ENCODE results near the gene KIAA0930. TPM values are rescaled to one million over a fixed set of nuclear protein-coding genes. Genes with fewer than 3 reads are reported as not detected.

The KIAA0930 gene
- total RNA-seq (21.3 TPM), polyA plus RNA-seq (1 to 10 TPM in 2 of 4 donors, under 1 TPM in 2; 0.70 to 2.4 (median 1.4) TPM)

DNA sequence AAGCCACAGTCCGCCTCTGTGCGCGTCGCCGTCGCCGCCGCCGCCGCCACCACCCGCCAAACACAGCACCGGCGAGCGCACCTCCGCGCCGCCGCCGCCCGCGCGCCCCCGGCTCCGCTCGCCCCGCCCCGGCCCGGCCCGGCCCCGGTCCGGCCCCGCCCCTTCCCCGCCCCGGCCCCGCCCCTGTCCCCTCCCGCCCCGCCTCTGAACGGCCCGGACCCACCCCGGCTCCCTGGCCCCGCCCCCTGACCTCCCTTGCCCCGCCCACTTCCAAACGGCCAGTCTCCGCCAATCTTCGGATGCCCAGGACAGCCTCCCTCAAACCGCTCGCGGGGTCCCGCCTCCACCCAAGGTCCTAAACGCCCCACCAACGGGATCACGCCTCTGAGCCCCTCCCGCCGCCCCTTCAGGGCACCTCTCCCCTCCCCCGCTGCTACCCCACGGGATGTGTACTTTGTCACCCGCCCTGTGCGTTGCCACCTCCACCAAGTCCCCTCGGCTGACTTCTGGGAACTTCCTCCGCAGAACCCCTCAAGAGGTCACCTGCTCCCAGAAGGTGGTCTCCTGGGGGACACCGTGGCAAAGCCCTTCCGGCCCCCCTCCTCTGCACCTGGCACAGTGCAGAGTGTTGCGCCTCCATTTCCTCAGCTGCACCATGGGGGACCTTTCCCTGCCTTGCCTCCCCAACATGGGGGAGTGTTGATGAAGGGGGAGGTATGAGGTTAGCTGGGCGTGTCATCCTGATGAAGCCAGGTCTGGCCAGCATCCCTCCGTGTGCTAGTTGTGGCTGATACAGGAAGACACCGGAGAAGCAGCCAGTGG is at the start of gene KIAA0930:
KIAA0930 (minus strand) TSS at position 85 of the 822 bp plus-strand sequence. CDS start 191 bp downstream, outside the sequence.
- Mint-ChIP-seq H3K4me1 (peaks cover 0 to 41% (median 19%) of the 10 kb centered on the region in 4 donors), H3K9me3 (no peaks in the 10 kb centered on the region), H3K27ac (peak within 1 kb of the TSS; percentile 87 to 95 (median 93)), H3K4me3 (peak within 1 kb of the TSS; percentile 88 to 97 (median 94)), H3K27me3 (peaks cover 4% of the 10 kb centered on the region), H3K36me3 (peaks cover 4% of the 10 kb centered on the region)
- no peaks in the 10 kb centered on the region for H3K9me3 ChIP-seq (ENCODE audit: control insufficient read depth in 2 of 2, low read length in 2 of 2)
- DNase-seq (peak; percentile 75 to 83 (median 83)), ATAC-seq (ENCODE audit: low read depth in 2 of 2) (peak; percentile 69)
- H3K4me3 ChIP-seq (ENCODE audit: low read depth, low read length), result no peak within 1 kb of the TSS
- H3K27me3 ChIP-seq (ENCODE audit: control insufficient read depth, insufficient read depth, low read length), result no peaks in the 10 kb centered on the region
- no peaks in the 10 kb centered on the region for H3K36me3 ChIP-seq (ENCODE audit: control insufficient read depth, insufficient read depth, low read length)
- H3K27ac ChIP-seq (ENCODE audit: insufficient read depth, low read length, poor library complexity, severe bottlenecking), result peak within 1 kb of the TSS; percentile 72
- H3K4me1 ChIP-seq (ENCODE audit: control insufficient read depth, insufficient read depth, low read length, poor library complexity, severe bottlenecking), result peaks cover 17% of the 10 kb centered on the region

DNA sequence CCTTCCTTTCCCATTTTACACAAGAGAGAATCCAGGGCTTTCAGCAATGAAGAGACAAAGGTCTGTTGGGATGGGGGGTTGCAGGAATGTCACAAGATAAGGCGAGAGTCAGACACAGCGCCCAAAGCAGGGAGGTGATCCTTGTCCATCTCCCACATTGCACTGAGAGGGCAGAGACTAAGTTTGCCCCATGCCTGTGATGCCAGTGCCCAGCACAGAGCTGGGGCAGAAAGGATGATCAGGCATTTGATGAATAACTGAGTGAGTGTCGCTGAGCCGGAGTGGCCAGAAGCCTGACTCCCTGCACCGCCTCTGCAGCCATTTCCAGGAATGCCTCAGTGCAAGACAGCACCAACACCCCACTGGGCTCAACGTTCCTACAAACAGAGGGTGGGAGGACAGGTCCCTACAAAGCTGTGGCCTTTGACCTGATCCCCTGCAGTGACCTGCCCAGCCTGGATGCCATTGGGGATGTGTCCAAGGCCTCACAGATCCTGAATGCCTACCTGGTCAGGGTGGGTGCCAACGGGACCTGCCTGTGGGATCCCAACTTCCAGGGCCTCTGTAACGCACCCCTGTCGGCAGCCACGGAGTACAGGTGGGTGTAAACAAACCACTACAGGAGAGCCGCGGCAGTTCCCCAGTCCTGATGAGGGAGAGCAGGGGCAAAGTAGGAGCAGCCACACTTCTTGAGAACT is 46.3 kb upstream of the KIAA0930 start:
- Mint-ChIP-seq H3K27me3 (peaks cover 38% of the 10 kb centered on the region), H3K4me1 (peaks cover 0 to 13% (median 0%) of the 10 kb centered on the region in 4 donors), H3K9me3 (no peaks in the 10 kb centered on the region), H3K27ac (no peak overlapping the region), H3K36me3 (no peaks in the 10 kb centered on the region), H3K4me3 (no peak overlapping the region)
- ATAC-seq (ENCODE audit: low read depth in 2 of 2), result no peak
- Histone ChIP-seq H3K27me3 (ENCODE audit: control insufficient read depth, insufficient read depth, low read length) (peaks cover 3% of the 10 kb centered on the region), H3K9me3 (ENCODE audit: control insufficient read depth in 2 of 2, low read length in 2 of 2) (no peaks in the 10 kb centered on the region), H3K27ac (ENCODE audit: insufficient read depth, low read length, poor library complexity, severe bottlenecking) (no peak overlapping the region), H3K4me3 (ENCODE audit: low read depth, low read length) (no peak overlapping the region), H3K36me3 (ENCODE audit: control insufficient read depth, insufficient read depth, low read length) (no peaks in the 10 kb centered on the region), H3K4me1 (ENCODE audit: control insufficient read depth, insufficient read depth, low read length, poor library complexity, severe bottlenecking) (peaks cover 6% of the 10 kb centered on the region)
- no peak for DNase-seq

DNA sequence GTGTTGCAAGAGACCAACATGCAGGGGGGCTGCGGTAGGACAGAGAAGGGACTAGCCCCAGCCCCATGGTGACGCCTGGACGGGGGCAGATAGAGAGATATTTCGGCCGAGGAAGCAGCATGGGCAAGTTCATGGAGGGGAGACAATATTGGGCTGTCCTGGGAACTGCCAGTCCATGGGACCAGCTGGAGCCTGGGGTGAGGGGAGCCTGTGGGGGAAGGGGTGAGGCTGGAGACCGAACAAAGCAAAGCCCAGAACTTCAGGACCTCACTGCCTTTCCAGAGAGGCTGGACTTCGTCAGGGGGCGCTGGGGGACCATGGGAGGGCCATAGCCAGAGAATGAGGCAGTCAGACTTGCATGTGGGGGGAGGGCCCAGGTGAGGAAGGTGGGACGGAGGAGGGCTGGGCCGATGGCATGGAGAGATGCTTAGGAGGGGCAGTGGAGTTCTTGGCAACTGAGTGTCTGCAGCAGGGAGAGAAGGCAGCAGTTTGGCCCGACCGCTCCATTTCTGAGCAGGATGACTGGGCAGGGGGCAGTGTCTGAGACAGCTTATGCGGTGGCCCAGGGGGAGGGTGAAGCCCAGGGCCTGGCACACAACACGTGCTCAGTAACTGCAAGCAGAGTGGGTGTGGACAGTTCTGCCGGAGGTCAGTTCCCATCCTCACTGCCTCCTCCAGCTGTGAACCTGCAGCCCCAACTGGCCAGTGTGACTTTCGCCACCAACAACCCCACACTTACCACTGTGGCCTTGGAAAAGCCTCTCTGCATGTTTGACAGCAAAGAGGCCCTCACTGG is 44.8 kb upstream of the KIAA0930 start:
- Mint-ChIP-seq H3K9me3 (no peaks in the 10 kb centered on the region), H3K36me3 (no peaks in the 10 kb centered on the region), H3K27ac (no peak overlapping the region), H3K27me3 (peaks cover 50% of the 10 kb centered on the region), H3K4me3 (peak overlapping the region in 2 of 4 donors; percentile 22 to 56), H3K4me1 (peaks cover 0 to 18% (median 0%) of the 10 kb centered on the region in 4 donors)
- Histone ChIP-seq H3K27me3 (ENCODE audit: control insufficient read depth, insufficient read depth, low read length) (peaks cover 3% of the 10 kb centered on the region), H3K9me3 (ENCODE audit: control insufficient read depth in 2 of 2, low read length in 2 of 2) (no peaks in the 10 kb centered on the region), H3K4me1 (ENCODE audit: control insufficient read depth, insufficient read depth, low read length, poor library complexity, severe bottlenecking) (peaks cover 6% of the 10 kb centered on the region), H3K27ac (ENCODE audit: insufficient read depth, low read length, poor library complexity, severe bottlenecking) (no peak overlapping the region), H3K36me3 (ENCODE audit: control insufficient read depth, insufficient read depth, low read length) (no peaks in the 10 kb centered on the region), H3K4me3 (ENCODE audit: low read depth, low read length) (no peak overlapping the region)
- ATAC-seq (ENCODE audit: low read depth in 2 of 2) (no peak), DNase-seq (no peak)

DNA sequence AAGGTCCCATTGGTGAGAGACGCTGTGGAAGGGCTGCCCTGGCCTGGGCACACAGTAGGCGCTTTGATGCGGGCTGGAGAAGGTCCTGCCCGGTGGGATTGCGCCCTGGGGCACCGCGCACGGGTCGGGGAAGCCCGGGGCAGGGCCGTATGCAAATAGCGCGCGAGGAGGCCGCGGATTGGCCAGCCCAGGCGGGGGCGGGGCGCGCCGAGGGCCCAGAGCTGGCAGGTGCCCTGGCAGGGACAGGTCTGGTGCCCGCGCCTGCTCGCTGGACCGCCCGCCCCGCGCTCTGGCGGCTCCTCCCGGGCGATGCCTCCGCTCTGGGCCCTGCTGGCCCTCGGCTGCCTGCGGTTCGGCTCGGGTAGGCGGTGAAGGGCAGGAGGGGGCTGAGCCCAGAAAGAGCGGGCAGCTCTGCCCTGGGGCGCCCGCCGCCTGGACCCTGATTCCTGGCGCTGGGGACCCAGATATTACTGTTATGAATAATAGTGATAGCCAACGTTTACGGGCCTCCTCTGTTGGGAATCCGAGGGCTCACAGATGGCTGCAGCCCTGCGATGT is 44.1 kb upstream of the KIAA0930 start, which contains the start of gene UPK3A:
UPK3A (plus strand) TSS at position 245 of the 558 bp plus-strand sequence; CDS start at position 310, 65 bp downstream.
- H3K9me3 ChIP-seq (ENCODE audit: control insufficient read depth in 2 of 2, low read length in 2 of 2), result no peaks in the 10 kb centered on the region
- H3K4me3 ChIP-seq (ENCODE audit: low read depth, low read length), result no peak within 1 kb of the TSS
- peaks cover 0 to 22% (median 2%) of the 10 kb centered on the region in 4 donors for H3K4me1 Mint-ChIP-seq
- DNase-seq, result peak; percentile 50 to 63 (median 56)
- no peaks in the 10 kb centered on the region for H3K9me3 Mint-ChIP-seq
- H3K27me3 ChIP-seq (ENCODE audit: control insufficient read depth, insufficient read depth, low read length), result peaks cover 3% of the 10 kb centered on the region
- no peak within 1 kb of the TSS for H3K27ac Mint-ChIP-seq
- H3K27me3 Mint-ChIP-seq, result peaks cover 50% of the 10 kb centered on the region
- peaks cover 9% of the 10 kb centered on the region for H3K4me1 ChIP-seq (ENCODE audit: control insufficient read depth, insufficient read depth, low read length, poor library complexity, severe bottlenecking)
- H3K4me3 Mint-ChIP-seq, result peak within 1 kb of the TSS in 2 of 4 donors; percentile 22 to 56
- no peaks in the 10 kb centered on the region for H3K36me3 Mint-ChIP-seq
- no peak within 1 kb of the TSS for H3K27ac ChIP-seq (ENCODE audit: insufficient read depth, low read length, poor library complexity, severe bottlenecking)
- no peaks in the 10 kb centered on the region for H3K36me3 ChIP-seq (ENCODE audit: control insufficient read depth, insufficient read depth, low read length)
- peak; percentile 91 to 92 for ATAC-seq (ENCODE audit: low read depth in 2 of 2)

DNA sequence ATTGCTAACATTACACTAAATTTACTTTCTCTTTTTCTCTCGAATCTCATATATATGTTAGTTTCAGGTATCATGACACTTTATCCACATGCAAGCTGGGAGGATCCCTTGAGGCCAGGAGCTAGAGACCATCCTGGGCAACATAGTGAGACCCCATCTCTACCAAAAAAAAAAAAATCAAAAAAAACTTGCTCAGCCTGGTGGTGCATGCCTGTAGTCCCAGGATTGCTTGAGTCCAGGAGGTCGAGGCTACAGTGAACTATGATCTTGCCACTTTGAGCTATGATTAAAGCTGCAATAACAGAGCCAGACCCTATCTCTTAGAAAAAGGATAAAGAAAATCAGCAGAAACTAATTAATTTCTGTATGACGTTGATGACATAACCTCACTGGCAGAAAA is 40.3 kb upstream of the KIAA0930 start:
- Mint-ChIP-seq H3K4me1 (peaks cover 0 to 28% (median 2%) of the 10 kb centered on the region in 4 donors), H3K27me3 (peaks cover 51% of the 10 kb centered on the region), H3K27ac (no peak overlapping the region), H3K9me3 (no peaks in the 10 kb centered on the region), H3K36me3 (no peaks in the 10 kb centered on the region), H3K4me3 (no peak overlapping the region)
- H3K4me3 ChIP-seq (ENCODE audit: low read depth, low read length), result no peak overlapping the region
- H3K27ac ChIP-seq (ENCODE audit: insufficient read depth, low read length, poor library complexity, severe bottlenecking), result no peak overlapping the region
- peaks cover 3% of the 10 kb centered on the region for H3K27me3 ChIP-seq (ENCODE audit: control insufficient read depth, insufficient read depth, low read length)
- H3K9me3 ChIP-seq (ENCODE audit: control insufficient read depth in 2 of 2, low read length in 2 of 2), result no peaks in the 10 kb centered on the region
- peaks cover 10% of the 10 kb centered on the region for H3K4me1 ChIP-seq (ENCODE audit: control insufficient read depth, insufficient read depth, low read length, poor library complexity, severe bottlenecking)
- DNase-seq (no peak), ATAC-seq (ENCODE audit: low read depth in 2 of 2) (no peak)
- no peaks in the 10 kb centered on the region for H3K36me3 ChIP-seq (ENCODE audit: control insufficient read depth, insufficient read depth, low read length)

DNA sequence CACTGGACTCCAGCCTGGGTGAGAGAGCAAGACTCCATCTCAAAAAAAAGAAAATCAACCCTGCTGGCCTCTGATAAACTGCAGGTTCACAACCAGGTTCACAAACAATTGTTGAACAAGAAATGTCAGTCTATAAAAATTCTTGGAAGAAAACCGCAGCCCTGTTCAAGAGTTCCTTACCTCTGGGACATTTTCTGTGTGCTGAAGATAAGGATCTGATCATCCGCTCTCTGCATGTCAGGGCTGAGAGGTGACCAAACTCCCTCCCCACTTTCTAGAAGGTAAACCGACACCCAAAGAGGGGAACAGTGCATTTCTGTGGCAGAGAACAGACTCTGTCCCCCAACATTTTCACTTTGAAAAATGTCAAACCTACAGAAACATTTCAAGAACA is 39.9 kb upstream of the KIAA0930 start:
- Mint-ChIP-seq H3K9me3 (no peaks in the 10 kb centered on the region), H3K27ac (peak overlapping the region in 1 of 3 donors; percentile 65)

DNA sequence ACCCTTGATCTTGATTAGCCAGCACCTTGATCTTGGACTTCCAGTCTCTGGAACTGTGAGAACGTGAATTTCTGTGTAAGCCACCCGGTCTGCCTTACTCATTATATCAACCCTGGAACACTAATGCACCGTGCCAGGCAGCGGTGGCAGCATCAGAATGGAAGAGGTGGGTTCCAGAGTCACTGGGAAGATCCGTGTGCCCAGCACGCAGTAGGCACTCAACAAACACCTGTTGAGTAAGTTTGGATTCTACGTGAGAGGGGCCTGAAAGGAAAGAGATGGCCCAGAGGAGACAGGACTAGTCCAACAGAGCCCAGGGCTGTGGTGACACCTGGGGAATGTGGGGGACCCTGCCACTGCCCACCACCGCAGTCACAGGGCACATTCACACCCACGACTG is 37.4 kb upstream of the KIAA0930 start:
- Histone ChIP-seq H3K27ac (ENCODE audit: insufficient read depth, low read length, poor library complexity, severe bottlenecking) (no peak overlapping the region), H3K36me3 (ENCODE audit: control insufficient read depth, insufficient read depth, low read length) (no peaks in the 10 kb centered on the region), H3K4me1 (ENCODE audit: control insufficient read depth, insufficient read depth, low read length, poor library complexity, severe bottlenecking) (peaks cover 5% of the 10 kb centered on the region), H3K4me3 (ENCODE audit: low read depth, low read length) (no peak overlapping the region), H3K9me3 (ENCODE audit: control insufficient read depth in 2 of 2, low read length in 2 of 2) (no peaks in the 10 kb centered on the region), H3K27me3 (ENCODE audit: control insufficient read depth, insufficient read depth, low read length) (no peaks in the 10 kb centered on the region)
- DNase-seq, result no peak
- no peaks in the 10 kb centered on the region for H3K9me3 Mint-ChIP-seq
- H3K27ac Mint-ChIP-seq, result peak overlapping the region in 1 of 3 donors; percentile 42
- H3K36me3 Mint-ChIP-seq, result no peaks in the 10 kb centered on the region
- no peak for ATAC-seq (ENCODE audit: low read depth in 2 of 2)
- peaks cover 0 to 16% (median 2%) of the 10 kb centered on the region in 4 donors for H3K4me1 Mint-ChIP-seq
- H3K27me3 Mint-ChIP-seq, result peaks cover 33% of the 10 kb centered on the region
- H3K4me3 Mint-ChIP-seq, result no peak overlapping the region

More for the DNA sequence above, 39.9 kb upstream of the KIAA0930 start:
- Histone ChIP-seq H3K4me1 (ENCODE audit: control insufficient read depth, insufficient read depth, low read length, poor library complexity, severe bottlenecking) (peaks cover 10% of the 10 kb centered on the region), H3K4me3 (ENCODE audit: low read depth, low read length) (no peak overlapping the region), H3K27me3 (ENCODE audit: control insufficient read depth, insufficient read depth, low read length) (peaks cover 3% of the 10 kb centered on the region), H3K36me3 (ENCODE audit: control insufficient read depth, insufficient read depth, low read length) (no peaks in the 10 kb centered on the region), H3K9me3 (ENCODE audit: control insufficient read depth in 2 of 2, low read length in 2 of 2) (no peaks in the 10 kb centered on the region), H3K27ac (ENCODE audit: insufficient read depth, low read length, poor library complexity, severe bottlenecking) (no peak overlapping the region)
- DNase-seq (no peak), ATAC-seq (ENCODE audit: low read depth in 2 of 2) (no peak)
- Mint-ChIP-seq H3K4me3 (no peak overlapping the region), H3K4me1 (peaks cover 0 to 27% (median 2%) of the 10 kb centered on the region in 4 donors), H3K36me3 (no peaks in the 10 kb centered on the region), H3K27me3 (peaks cover 49% of the 10 kb centered on the region)
